ENCODE data around the gene AKAP6.

Gene AKAP6

GRCh38 chr14:32329146-32329545 lies at the start of gene AKAP6:
Gene AKAP6, plus strand, starts transcription at chr14:32329298. Its CDS starts 104,196 bp downstream, at chr14:32433494.
- no peak for DNase-seq

- no peak for DNase-seq
Measured at GRCh38 chr14:32286602-32287001, 42.5 kb upstream of the AKAP6 start.

GRCh38 chr14:32296366-32296765 lies 32.7 kb upstream of the AKAP6 start:
- no peak for DNase-seq

GRCh38 chr14:32298346-32298745 lies 30.8 kb upstream of the AKAP6 start:
- no peak for DNase-seq

- no peak for DNase-seq
Measured at GRCh38 chr14:32300136-32300535, 29.0 kb upstream of the AKAP6 start.

GRCh38 chr14:32303865-32304264 lies 25.2 kb upstream of the AKAP6 start:
- DNase-seq = no peak

GRCh38 chr14:32304296-32304695 lies 24.8 kb upstream of the AKAP6 start:
- no peak for DNase-seq

GRCh38 chr14:32306549-32306948 lies 22.5 kb upstream of the AKAP6 start:
- no peak for DNase-seq

- no peak for DNase-seq
Measured at GRCh38 chr14:32307881-32308582, 21.1 kb upstream of the AKAP6 start.

GRCh38 chr14:32310876-32311275 lies 18.2 kb upstream of the AKAP6 start:
- no peak for DNase-seq

GRCh38 chr14:32311294-32312009 lies 17.6 kb upstream of the AKAP6 start:
- no peak for DNase-seq

- no peak for DNase-seq
Measured at GRCh38 chr14:32312010-32312331, 17.1 kb upstream of the AKAP6 start.

GRCh38 chr14:32313844-32314376 lies 15.2 kb upstream of the AKAP6 start:
- no peak for DNase-seq

GRCh38 chr14:32318087-32318795 lies 10.9 kb upstream of the AKAP6 start:
- DNase-seq = no peak

GRCh38 chr14:32319368-32320049 lies 9.6 kb upstream of the AKAP6 start:
- DNase-seq = no peak

GRCh38 chr14:32324601-32325000 lies 4.5 kb upstream of the AKAP6 start:
- DNase-seq = no peak

- DNase-seq = no peak
Measured at GRCh38 chr14:32327255-32327961, 1.7 kb upstream of the AKAP6 start.

GRCh38 chr14:32329690-32330285 lies 690 bp downstream of the AKAP6 start:
- no peak for DNase-seq

- DNase-seq = no peak
Measured at GRCh38 chr14:32330351-32331111, 1.4 kb downstream of the AKAP6 start.

GRCh38 chr14:32331206-32331605 lies 2.1 kb downstream of the AKAP6 start:
- no peak for DNase-seq

Data from activated CD4-positive, alpha-beta T cell treated with anti-CD3 and anti-CD28 coated beads for 4 hours (primary cell).